GM23248 (cell line): ENCODE results near the gene SYS1.

Source experiments
- EZH2 ChIP-seq: fragments of 200-600 bp; sonication (generic); IDR thresholded peaks from 2 replicates; pipeline ENCODE4 v1.6.1; 2018; ENCODE audit warnings: antibody characterized with exemption, mild to moderate bottlenecking; ENCODE audit not compliant: insufficient read depth, poor library complexity, severe bottlenecking
- EZH2phosphoT487 ChIP-seq: fragments of 200-600 bp; sonication (generic); IDR thresholded peaks from 2 replicates; pipeline ENCODE4 v1.6.1; 2018; ENCODE audit warnings: antibody characterized with exemption, moderate library complexity, mild to moderate bottlenecking, low read depth; ENCODE audit not compliant: insufficient read depth

DNA sequence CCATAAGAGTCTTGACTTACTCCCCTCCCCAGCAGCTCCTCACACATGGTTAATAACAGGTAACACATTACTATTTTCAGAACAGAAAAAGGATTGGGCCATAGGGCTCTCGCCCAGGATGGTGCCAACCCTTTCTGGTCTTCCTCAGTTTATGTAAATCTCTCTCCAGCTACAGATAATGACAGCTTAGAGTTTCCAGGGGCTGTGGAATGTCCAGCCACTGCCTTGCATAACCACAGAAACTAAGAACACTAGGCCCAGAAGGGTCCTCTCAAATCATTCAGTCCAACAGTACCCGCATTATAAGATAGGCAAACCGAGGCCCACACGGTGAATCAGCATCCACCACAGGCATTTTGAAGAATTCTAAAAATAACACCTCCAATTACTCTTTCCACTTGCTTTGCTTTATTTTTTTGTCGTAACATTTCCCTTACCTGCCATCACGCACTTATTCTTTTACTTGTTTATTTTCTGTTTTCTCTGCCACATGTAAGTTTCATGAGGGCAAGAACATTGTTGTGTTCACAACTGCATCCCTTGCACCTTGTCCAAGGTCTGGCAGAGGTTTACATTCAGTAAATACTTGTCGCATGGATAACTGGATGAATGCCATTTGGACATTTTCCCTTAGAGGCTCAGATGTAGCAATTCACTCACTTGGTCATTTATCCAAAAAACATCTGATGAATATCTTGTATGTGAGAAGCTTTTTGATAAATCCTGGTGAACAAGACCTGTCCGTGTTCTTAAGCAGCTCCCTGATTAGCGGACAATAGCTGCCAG is 8.3 kb upstream of the SYS1 start:
- no peak for TF ChIP-seq EZH2
- TF ChIP-seq EZH2phosphoT487: no peak
